NCI-H1417 treated with DMSO at 0.1 percent for 48 hours (cell line): ENCODE results near the gene C12orf60.

Experiments used
- DNase-seq: peaks from one replicate; lab custom pipeline; 2025; lab: John Stamatoyannopoulos, UW

Gene C12orf60

GRCh38 chr12:14836336-14837210, 33.1 kb downstream of the C12orf60 start:
- DNase-seq = no peak

GRCh38 chr12:14839262-14839661, 35.8 kb downstream of the C12orf60 start:
- DNase-seq = no peak

- no peak for DNase-seq
Observed at GRCh38 chr12:14840616-14841015, 37.1 kb downstream of the C12orf60 start.

- DNase-seq = no peak
Observed at GRCh38 chr12:14841761-14842160, 38.3 kb downstream of the C12orf60 start.

- no peak for DNase-seq
Observed at GRCh38 chr12:14842315-14842714, 38.8 kb downstream of the C12orf60 start.

GRCh38 chr12:14843425-14843887, 40.0 kb downstream of the C12orf60 start, which contains the start of gene ART4:
Gene ART4, minus strand, starts transcription at chr12:14843526. Its CDS starts 413 bp downstream, at chr12:14843113.
- no peak for DNase-seq

GRCh38 chr12:14844401-14844800, 40.9 kb downstream of the C12orf60 start:
- DNase-seq = no peak

DNA sequence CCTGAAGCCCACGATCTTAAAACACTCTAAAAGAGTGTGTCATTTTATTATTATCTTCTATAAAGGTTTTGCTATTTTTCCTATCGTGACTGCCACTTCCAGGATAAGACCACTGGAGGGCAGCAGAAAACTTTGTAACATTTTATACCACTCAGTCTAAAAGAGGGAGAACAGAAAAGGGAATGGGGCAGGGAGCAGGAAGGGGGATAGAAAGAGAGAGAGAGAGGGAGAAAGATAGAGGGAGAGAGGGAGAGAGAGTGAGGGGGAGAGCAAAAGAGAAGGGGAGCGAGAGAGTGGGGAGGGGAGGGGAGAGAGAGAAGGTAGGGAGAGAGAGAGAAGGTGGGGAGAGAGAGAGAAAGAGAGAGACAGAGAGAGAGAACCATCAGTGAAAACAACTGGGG, 41.9 kb downstream of the C12orf60 start:
- DNase-seq = no peak

DNA sequence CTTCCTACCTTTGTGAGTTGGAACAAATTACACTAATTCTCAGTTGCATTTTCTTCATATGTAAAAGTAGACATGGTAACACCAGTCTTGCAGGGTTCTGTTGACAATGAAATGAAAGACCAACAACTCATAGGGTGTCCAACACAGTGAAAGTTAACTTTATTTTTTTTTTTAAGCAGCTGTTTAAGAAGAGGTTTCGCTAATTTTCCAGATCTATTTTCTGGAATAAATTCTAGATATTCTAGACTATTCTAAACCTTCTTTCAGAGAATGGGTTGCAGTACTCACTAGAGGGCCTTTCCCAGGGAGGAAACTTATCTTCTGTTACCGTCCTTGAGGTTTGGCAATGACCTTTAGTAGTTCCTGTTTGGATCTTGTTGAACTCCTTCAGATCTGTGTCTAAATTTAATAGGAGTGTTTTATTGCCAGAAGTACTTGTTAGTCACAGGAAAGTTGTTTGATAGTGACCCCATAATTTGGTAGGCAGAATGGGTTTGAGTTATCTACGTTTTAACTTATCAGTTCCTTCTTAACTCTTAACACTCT, 42.6 kb downstream of the C12orf60 start:
- DNase-seq = no peak

DNA sequence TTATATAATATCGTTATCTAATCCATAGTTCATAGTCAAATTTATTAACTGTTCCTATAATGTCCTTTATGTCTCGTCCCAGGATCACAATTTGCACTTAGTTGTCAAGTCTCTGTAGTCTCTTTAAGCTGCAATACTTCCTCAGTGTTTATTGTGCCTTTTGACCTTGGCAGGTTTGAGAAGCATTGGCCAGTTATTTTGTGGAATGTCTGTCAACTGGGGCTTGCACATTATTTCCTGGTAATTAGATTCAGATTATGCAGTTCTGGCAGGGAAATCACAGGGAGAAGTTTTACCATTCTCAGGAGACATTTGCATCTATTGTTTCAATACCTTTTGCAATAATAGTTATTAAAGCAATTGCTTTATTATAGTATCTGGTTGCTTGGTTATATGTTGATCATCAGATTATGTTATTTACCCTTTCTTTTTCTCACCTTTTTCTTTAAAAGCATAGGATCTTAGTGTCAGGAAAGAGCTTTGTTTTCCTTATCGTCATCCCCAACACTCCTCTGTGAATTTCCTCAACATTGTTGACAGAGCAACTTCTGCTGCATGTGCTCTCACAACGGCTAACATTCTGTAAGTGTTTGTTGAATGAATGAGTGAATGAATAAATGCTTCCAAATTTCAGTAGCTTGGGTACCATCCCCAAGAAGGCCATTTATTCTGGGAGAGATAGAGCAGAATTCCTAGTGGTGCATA, 43.6 kb downstream of the C12orf60 start:
- DNase-seq = no peak

GRCh38 chr12:14849661-14850060, 46.2 kb downstream of the C12orf60 start:
- no peak for DNase-seq

- DNase-seq = no peak
Observed at GRCh38 chr12:14850929-14851663, 47.6 kb downstream of the C12orf60 start.

DNA sequence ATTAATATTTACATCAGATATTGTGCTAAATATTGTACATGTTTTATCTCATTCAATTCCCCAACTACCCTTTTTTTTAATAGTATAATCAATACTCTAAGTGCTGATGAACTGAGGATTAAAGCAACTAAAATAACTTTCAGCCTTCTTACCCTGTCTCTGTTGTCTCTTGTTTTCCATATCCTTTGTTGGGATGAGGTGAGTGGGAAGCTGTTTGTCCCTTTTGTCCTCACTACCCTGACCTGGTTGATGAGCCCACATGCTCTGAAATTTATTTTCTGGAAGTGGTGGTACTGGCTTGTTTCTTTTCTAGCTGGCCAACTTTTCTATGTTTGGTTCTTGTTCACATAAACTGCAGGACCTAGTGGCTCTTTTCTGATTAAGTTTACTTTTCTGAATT, 49.4 kb downstream of the C12orf60 start:
- DNase-seq = no peak

- DNase-seq = no peak
Observed at GRCh38 chr12:14853961-14854360, 50.5 kb downstream of the C12orf60 start.

DNA sequence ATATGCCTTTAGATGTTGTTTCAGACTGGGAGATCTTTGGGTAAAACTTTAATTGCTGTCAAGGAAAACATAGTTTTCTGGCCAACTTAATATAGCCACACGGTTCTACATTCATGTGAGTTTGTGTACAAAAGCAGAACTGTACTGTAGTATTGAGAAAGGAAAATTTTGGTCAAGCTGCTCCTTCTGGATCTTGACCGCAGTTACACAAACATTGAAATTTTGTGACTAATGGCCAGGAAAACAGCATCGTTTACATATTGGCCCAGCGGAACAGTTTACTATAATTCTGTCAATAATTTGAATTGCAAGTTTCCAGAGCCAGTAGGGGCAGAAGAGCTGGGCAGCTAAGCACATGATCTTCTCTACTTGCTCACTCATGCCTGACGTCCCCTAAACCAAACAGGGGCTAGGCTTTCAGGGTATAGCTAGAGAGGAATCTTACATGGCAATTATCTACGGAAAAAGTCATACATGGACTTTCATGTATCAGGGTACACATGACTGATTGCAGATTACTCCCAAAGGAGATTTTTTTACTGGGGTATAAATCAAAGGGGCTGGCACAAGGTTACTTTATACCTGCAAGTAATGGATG, 51.2 kb downstream of the C12orf60 start:
- no peak for DNase-seq

DNA sequence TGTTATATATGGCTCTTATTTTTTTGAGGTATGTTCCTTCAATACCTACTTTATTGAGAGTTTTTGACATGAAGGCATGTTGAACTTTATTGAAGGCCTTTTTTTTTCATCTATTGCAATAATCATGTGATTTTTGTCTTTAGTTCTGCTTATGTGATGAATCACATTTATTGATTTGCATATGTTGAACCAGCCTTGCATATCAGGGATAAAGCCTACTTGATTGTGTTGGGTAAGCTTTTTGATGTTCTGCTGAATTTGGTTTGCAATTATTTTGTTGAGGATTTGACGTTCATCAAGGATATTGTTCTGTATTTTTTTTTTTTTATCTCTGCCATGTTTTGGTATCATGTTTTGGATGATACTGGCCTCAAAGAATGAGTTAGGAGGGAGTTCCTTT, 55.0 kb downstream of the C12orf60 start:
- DNase-seq = no peak

GRCh38 chr12:14860490-14860889, 57.0 kb downstream of the C12orf60 start:
- no peak for DNase-seq

GRCh38 chr12:14868916-14869506, 65.5 kb downstream of the C12orf60 start:
- no peak for DNase-seq

- DNase-seq = no peak
Observed at GRCh38 chr12:14871247-14871646, 67.8 kb downstream of the C12orf60 start.

- DNase-seq = no peak
Observed at GRCh38 chr12:14871886-14872285, 68.4 kb downstream of the C12orf60 start.

GRCh38 chr12:14873440-14874185, 70.1 kb downstream of the C12orf60 start:
- DNase-seq = no peak
